SK-N-SH (cell line): ENCODE measurements around the gene KIF21B. TPM values are rescaled to one million over a fixed set of nuclear protein-coding genes. Genes with fewer than 3 reads are reported as not detected.

ENCODE experiments used
- CTCF ChIA-PET: fragments of 300-600, 350-600 bp; formaldehyde crosslinking; extraction: SDS; loops from one replicate; lab custom pipeline; 2021; lab: Yijun Ruan, JAX
- POLR2A ChIA-PET: fragments of 350-600 bp; sonication (Branson Sonifier 250); formaldehyde crosslinking; extraction: SDS; loops from one replicate; lab custom pipeline; 2020; ENCODE audit warnings: antibody characterized with exemption, inconsistent platforms; lab: Yijun Ruan, JAX
- DNase-seq: peaks from one replicate; pipeline ENCODE4 v3.0.0; 2012
- H2AFZ ChIP-seq: fragments of 200-600 bp; sonication (generic); 2 replicates; pipeline ENCODE4 v1.8.1; 2016; ENCODE audit warnings: antibody characterized with exemption, mild to moderate bottlenecking, low read depth
- H3F3A ChIP-seq: fragments of 200-600 bp; sonication (generic); replicated peaks from 2 replicates; pipeline ENCODE3; 2016; ENCODE audit warnings: antibody characterized with exemption, mild to moderate bottlenecking; ENCODE audit not compliant: insufficient read depth
- H3K27ac ChIP-seq, 2 experiments: fragments of 200-500 bp in 1 of 2; fragments of 200-600 bp in 1 of 2; sonication (Bioruptor generic) in 1 of 2; sonication (generic), shearing (Covaris generic) in 1 of 2; 2 replicates each; pipeline versions ENCODE4 v1.5.1 to v1.6.1; 2014 to 2016; ENCODE audit warnings: low read depth in 2 of 2, inconsistent platforms in 1 of 2, low read length in 1 of 2, mild to moderate bottlenecking in 1 of 2, mixed read lengths in 1 of 2
- H3K27me3 ChIP-seq: fragments of 200-600 bp; sonication (generic), shearing (Covaris generic); 2 replicates; pipeline ENCODE4 v1.6.1; 2016; ENCODE audit warnings: mixed run types; ENCODE audit not compliant: insufficient read depth
- H3K36me3 ChIP-seq, 2 experiments: fragments of 200-500 bp in 1 of 2; fragments of 200-600 bp in 1 of 2; sonication (Bioruptor generic) in 1 of 2; sonication (generic) in 1 of 2; replicated peaks in 1 of 2; 2 replicates each; pipeline versions ENCODE3 to v1.5.1; 2014 to 2016; ENCODE audit warnings: low read length in 1 of 2, mild to moderate bottlenecking in 1 of 2; ENCODE audit not compliant: insufficient read depth in 2 of 2, control insufficient read depth in 1 of 2
- H3K4me1 ChIP-seq, 2 experiments: fragments of 200-500 bp in 1 of 2; fragments of 200-600 bp in 1 of 2; sonication (Bioruptor generic) in 1 of 2; sonication (generic), shearing (Covaris generic) in 1 of 2; 2 replicates each; pipeline versions ENCODE4 v1.5.1 to v1.6.1; 2014 to 2016; ENCODE audit warnings: low read depth in 1 of 2, low read length in 1 of 2, mixed run types in 1 of 2; ENCODE audit not compliant: insufficient read depth in 2 of 2, control insufficient read depth in 1 of 2
- H3K4me2 ChIP-seq: fragments of 200-600 bp; sonication (generic), shearing (Covaris generic); 2 replicates; pipeline ENCODE4 v1.6.1; 2017; ENCODE audit warnings: mixed run types
- H3K4me3 ChIP-seq, 2 experiments: fragments of 200-500 bp in 1 of 2; fragments of 200-600 bp in 1 of 2; sonication (Bioruptor generic) in 1 of 2; sonication (generic), shearing (Covaris generic) in 1 of 2; 2 replicates each; pipeline versions ENCODE4 v1.5.1 to v1.8.1; 2014 to 2016; ENCODE audit warnings: low read depth in 2 of 2, inconsistent platforms in 1 of 2, low read length in 1 of 2, mild to moderate bottlenecking in 1 of 2, mixed read lengths in 1 of 2, moderate library complexity in 1 of 2
- H3K79me2 ChIP-seq: fragments of 200-600 bp; sonication (generic); 2 replicates; pipeline ENCODE4 v1.8.1; 2017; ENCODE audit warnings: mild to moderate bottlenecking; ENCODE audit not compliant: insufficient read depth
- H3K9ac ChIP-seq: fragments of 200-600 bp; sonication (generic); 2 replicates; pipeline ENCODE4 v1.6.1; 2017; ENCODE audit warnings: mixed run types
- H3K9me2 ChIP-seq: fragments of 200-600 bp; sonication (generic); 2 replicates; pipeline ENCODE4 v1.6.1; 2017; ENCODE audit warnings: mixed run types
- H3K9me3 ChIP-seq: fragments of 200-600 bp; sonication (generic); 2 replicates; pipeline ENCODE4 v1.6.1; 2017; ENCODE audit warnings: mixed run types, mild to moderate bottlenecking, moderate library complexity
- H4K20me1 ChIP-seq: fragments of 200-600 bp; sonication (generic); 2 replicates; pipeline ENCODE4 v1.6.1; 2017; ENCODE audit warnings: mild to moderate bottlenecking, mixed run types; ENCODE audit not compliant: insufficient read depth
- CHD2 ChIP-seq: fragments of 150-350 bp; IDR thresholded peaks from 2 replicates; pipeline ENCODE4 v1.6.1; 2018; ENCODE audit warnings: low read length; ENCODE audit not compliant: partially characterized antibody
- ELF1 ChIP-seq: IDR thresholded peaks from 2 replicates; pipeline ENCODE4 v1.4.0; 2012
- EZH2phosphoT487 ChIP-seq: fragments of 200-600 bp; sonication (generic); IDR thresholded peaks from 2 replicates; pipeline ENCODE4 v1.6.1; 2017; ENCODE audit warnings: low read depth, mixed run types, mild to moderate bottlenecking, antibody characterized with exemption, moderate library complexity, borderline replicate concordance
- GATA2 ChIP-seq: sonication (generic); formaldehyde crosslinking; IDR thresholded peaks from 2 replicates; pipeline ENCODE4 v1.5.0; 2020; ENCODE audit warnings: mild to moderate bottlenecking, missing genetic modification reagents
- JUND ChIP-seq: IDR thresholded peaks from 2 replicates; pipeline ENCODE4 v1.4.0; 2012
- MAX ChIP-seq: IDR thresholded peaks from 2 replicates; pipeline ENCODE4 v1.4.0; 2012; ENCODE audit warnings: low read depth
- NRF1 ChIP-seq: IDR thresholded peaks from 2 replicates; pipeline ENCODE4 v1.6.1; 2012; ENCODE audit warnings: low read depth, mild to moderate bottlenecking, low read length
- POLR2AphosphoS5 ChIP-seq: IDR thresholded peaks from 2 replicates; pipeline ENCODE4 v1.6.1; 2012; ENCODE audit warnings: low read depth, low read length
- RAD21 ChIP-seq: IDR thresholded peaks from 2 replicates; pipeline ENCODE4 v1.6.1; 2012; ENCODE audit warnings: mild to moderate bottlenecking, low read length
- TAF1 ChIP-seq: IDR thresholded peaks from 2 replicates; pipeline ENCODE4 v1.6.1; 2012; ENCODE audit warnings: low read depth, mild to moderate bottlenecking, low read length, moderate library complexity, borderline replicate concordance
- TCF12 ChIP-seq: IDR thresholded peaks from 2 replicates; pipeline ENCODE4 v1.4.0; 2012
- USF1 ChIP-seq: IDR thresholded peaks from 2 replicates; pipeline ENCODE4 v1.4.0; 2012; ENCODE audit warnings: low read depth, borderline replicate concordance
- WGBS: methylation state at CpG from one replicate; pipeline ENCODE4 v1.1.6; 2017; ENCODE audit warnings: low lambda C conversion rate; 5-methylcytosine and 5-hydroxymethylcytosine counted together
- polyA plus RNA-seq, 3 experiments: library from polyadenylated mRNA; depleted of rRNA; stranded (reverse); fragments of >200 nt; gene quantifications; 2 replicates each; pipeline ENCODE4 v1.2.3, GENCODE V29; 2012
- TF ChIP-seq, protein P1 (sequence below): IDR thresholded peaks from 2 replicates; pipeline ENCODE4 v1.4.0; 2012; ENCODE audit warnings: low read depth, borderline replicate concordance
- TF ChIP-seq, protein P2 (sequence below): fragments of 200-600 bp; sonication (generic); IDR thresholded peaks from 2 replicates; pipeline ENCODE4 v1.6.1; 2017; ENCODE audit warnings: antibody characterized with exemption, mild to moderate bottlenecking, moderate library complexity
- TF ChIP-seq, protein P3 (sequence below): IDR thresholded peaks from 2 replicates; pipeline ENCODE4; 2012

The KIF21B gene
- polyA plus RNA-seq, 1 of the 3 experiments (the other 2 are of a cell fraction), result 0.26 TPM

GRCh38 chr1:200963076-200963475 lies 60.4 kb downstream of the KIF21B start:
- CTCF ChIA-PET, result interaction anchor here (1.0 to 1.7 kb wide), 3 partner anchors 9 to 404 kb away, joined by 4 to 12 read pairs (median 4); no protein-coding TSS in a partner anchor

More at GRCh38 chr1:200963076-200963475, 60.4 kb downstream of the KIF21B start:
- POLR2A ChIA-PET, result no interaction called here
- Histone ChIP-seq H3K36me3 (no peaks in the 10 kb centered on the region), H3K4me3 (no peak overlapping the region), H3K4me1 (no peaks in the 10 kb centered on the region), H3K9ac (no peak overlapping the region), H3K27me3 (no peaks in the 10 kb centered on the region), H3F3A (no peaks in the 10 kb centered on the region), H3K79me2 (no peaks in the 10 kb centered on the region), H2AFZ (no peak overlapping the region), H3K9me2 (no peaks in the 10 kb centered on the region), H3K27ac (no peak overlapping the region), H4K20me1 (no peaks in the 10 kb centered on the region), H3K9me3 (no peaks in the 10 kb centered on the region), H3K4me2 (no peak overlapping the region)
- WGBS, result 25% methylated on average over 2 of the region's 2 CpGs
- DNase-seq, result no peak
- TF ChIP-seq CHD2 (no peak), MAX (no peak), USF1 (no peak), TAF1 (no peak), RAD21 (no peak), POLR2AphosphoS5 (no peak), ELF1 (no peak), TCF12 (no peak), NRF1 (no peak), JUND (no peak), EZH2phosphoT487 (no peak), GATA2 (CRISPR knock-in tag) (no peak)
- TF ChIP-seq, protein P1, sequence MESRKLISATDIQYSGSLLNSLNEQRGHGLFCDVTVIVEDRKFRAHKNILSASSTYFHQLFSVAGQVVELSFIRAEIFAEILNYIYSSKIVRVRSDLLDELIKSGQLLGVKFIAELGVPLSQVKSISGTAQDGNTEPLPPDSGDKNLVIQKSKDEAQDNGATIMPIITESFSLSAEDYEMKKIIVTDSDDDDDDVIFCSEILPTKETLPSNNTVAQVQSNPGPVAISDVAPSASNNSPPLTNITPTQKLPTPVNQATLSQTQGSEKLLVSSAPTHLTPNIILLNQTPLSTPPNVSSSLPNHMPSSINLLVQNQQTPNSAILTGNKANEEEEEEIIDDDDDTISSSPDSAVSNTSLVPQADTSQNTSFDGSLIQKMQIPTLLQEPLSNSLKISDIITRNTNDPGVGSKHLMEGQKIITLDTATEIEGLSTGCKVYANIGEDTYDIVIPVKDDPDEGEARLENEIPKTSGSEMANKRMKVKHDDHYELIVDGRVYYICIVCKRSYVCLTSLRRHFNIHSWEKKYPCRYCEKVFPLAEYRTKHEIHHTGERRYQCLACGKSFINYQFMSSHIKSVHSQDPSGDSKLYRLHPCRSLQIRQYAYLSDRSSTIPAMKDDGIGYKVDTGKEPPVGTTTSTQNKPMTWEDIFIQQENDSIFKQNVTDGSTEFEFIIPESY, result no peak
- TF ChIP-seq, protein P2, sequence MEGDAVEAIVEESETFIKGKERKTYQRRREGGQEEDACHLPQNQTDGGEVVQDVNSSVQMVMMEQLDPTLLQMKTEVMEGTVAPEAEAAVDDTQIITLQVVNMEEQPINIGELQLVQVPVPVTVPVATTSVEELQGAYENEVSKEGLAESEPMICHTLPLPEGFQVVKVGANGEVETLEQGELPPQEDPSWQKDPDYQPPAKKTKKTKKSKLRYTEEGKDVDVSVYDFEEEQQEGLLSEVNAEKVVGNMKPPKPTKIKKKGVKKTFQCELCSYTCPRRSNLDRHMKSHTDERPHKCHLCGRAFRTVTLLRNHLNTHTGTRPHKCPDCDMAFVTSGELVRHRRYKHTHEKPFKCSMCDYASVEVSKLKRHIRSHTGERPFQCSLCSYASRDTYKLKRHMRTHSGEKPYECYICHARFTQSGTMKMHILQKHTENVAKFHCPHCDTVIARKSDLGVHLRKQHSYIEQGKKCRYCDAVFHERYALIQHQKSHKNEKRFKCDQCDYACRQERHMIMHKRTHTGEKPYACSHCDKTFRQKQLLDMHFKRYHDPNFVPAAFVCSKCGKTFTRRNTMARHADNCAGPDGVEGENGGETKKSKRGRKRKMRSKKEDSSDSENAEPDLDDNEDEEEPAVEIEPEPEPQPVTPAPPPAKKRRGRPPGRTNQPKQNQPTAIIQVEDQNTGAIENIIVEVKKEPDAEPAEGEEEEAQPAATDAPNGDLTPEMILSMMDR, result no peak
- TF ChIP-seq, protein P3, sequence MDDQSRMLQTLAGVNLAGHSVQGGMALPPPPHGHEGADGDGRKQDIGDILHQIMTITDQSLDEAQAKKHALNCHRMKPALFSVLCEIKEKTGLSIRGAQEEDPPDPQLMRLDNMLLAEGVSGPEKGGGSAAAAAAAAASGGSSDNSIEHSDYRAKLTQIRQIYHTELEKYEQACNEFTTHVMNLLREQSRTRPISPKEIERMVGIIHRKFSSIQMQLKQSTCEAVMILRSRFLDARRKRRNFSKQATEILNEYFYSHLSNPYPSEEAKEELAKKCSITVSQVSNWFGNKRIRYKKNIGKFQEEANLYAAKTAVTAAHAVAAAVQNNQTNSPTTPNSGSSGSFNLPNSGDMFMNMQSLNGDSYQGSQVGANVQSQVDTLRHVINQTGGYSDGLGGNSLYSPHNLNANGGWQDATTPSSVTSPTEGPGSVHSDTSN, result no peak
